IMR-90 (cell line): Measurements from ENCODE around the gene SLITRK2. TPM values are rescaled to one million over a fixed set of nuclear protein-coding genes. Genes with fewer than 3 reads are reported as not detected.

Experiments used
- ATAC-seq: fragments of 200-7000 bp; cut with Tn5 transposase; 2 replicates; pipeline ENCODE4 v1.9.1; 2020; ENCODE audit warnings: low read depth, mild to moderate bottlenecking, moderate library complexity
- BruUV-seq: library from RNA; stranded (reverse); fragments of 400-500 nt; replicated peaks from 2 replicates; lab custom pipeline; 2021; lab: Mats Ljungman, UMichigan
- CTCF ChIA-PET: fragments of 300-600 bp; formaldehyde crosslinking; extraction: SDS; loops from one replicate; lab custom pipeline; 2021; ENCODE audit warnings: antibody characterized with exemption; lab: Yijun Ruan, JAX
- POLR2A ChIA-PET: fragments of 300-600 bp; sonication (Branson Sonifier 250); formaldehyde crosslinking; loops from one replicate; lab custom pipeline; 2022; ENCODE audit warnings: antibody characterized with exemption; ENCODE audit not compliant: unreplicated experiment; lab: Charles Lee
- DNase-seq: peaks from one replicate; pipeline ENCODE4 v3.0.0; 2013
- H2AFZ ChIP-seq: replicated peaks from 2 replicates; pipeline ENCODE3; 2013; ENCODE audit warnings: low read length, mild to moderate bottlenecking; ENCODE audit not compliant: poor library complexity
- H2AK5ac ChIP-seq: 2 replicates; pipeline ENCODE4 v1.6.1; 2013; ENCODE audit warnings: low read depth, low read length, inconsistent platforms
- H2AK9ac ChIP-seq: replicated peaks from 2 replicates; pipeline ENCODE3; 2013; ENCODE audit warnings: mild to moderate bottlenecking, low read depth, low read length, moderate library complexity; ENCODE audit not compliant: poor library complexity
- H2BK120ac ChIP-seq: 2 replicates; pipeline ENCODE4 v1.6.1; 2013; ENCODE audit warnings: low read depth, low read length, inconsistent platforms
- H2BK15ac ChIP-seq: 3 replicates; pipeline ENCODE4 v1.6.1; 2013; ENCODE audit warnings: low read depth, low read length, inconsistent platforms
- H2BK20ac ChIP-seq: 2 replicates; pipeline ENCODE4 v1.6.1; 2013; ENCODE audit warnings: low read depth, mild to moderate bottlenecking, inconsistent platforms, low read length, moderate library complexity
- H2BK5ac ChIP-seq: 2 replicates; pipeline ENCODE4 v1.6.1; 2013; ENCODE audit warnings: mild to moderate bottlenecking, low read depth, low read length, inconsistent platforms; ENCODE audit not compliant: poor library complexity, severe bottlenecking
- H3K14ac ChIP-seq: replicated peaks from 2 replicates; pipeline ENCODE4 v1.6.1; 2013; ENCODE audit warnings: low read depth, low read length, inconsistent platforms
- H3K18ac ChIP-seq: 2 replicates; pipeline ENCODE4 v1.6.1; 2013; ENCODE audit warnings: low read depth, low read length, control low read depth
- H3K23ac ChIP-seq: 2 replicates; pipeline ENCODE4 v1.6.1; 2013; ENCODE audit warnings: low read depth, low read length, inconsistent platforms
- H3K27ac ChIP-seq: 2 replicates; pipeline ENCODE4 v1.5.1; 2013; ENCODE audit warnings: mild to moderate bottlenecking, control low read depth, low read length; ENCODE audit not compliant: insufficient read depth
- H3K27me3 ChIP-seq: 2 replicates; pipeline ENCODE4 v1.6.1; 2013; ENCODE audit warnings: low read length; ENCODE audit not compliant: control insufficient read depth, insufficient read depth
- H3K36me3 ChIP-seq: 2 replicates; pipeline ENCODE4 v1.6.1; 2013; ENCODE audit warnings: low read length, mixed read lengths; ENCODE audit not compliant: control insufficient read depth, insufficient read depth
- H3K4ac ChIP-seq: 2 replicates; pipeline ENCODE4 v1.6.1; 2013; ENCODE audit warnings: low read depth, low read length, inconsistent platforms
- H3K4me1 ChIP-seq: 2 replicates; pipeline ENCODE4 v1.6.1; 2013; ENCODE audit warnings: low read length, mixed read lengths; ENCODE audit not compliant: control insufficient read depth, insufficient read depth
- H3K4me2 ChIP-seq: 2 replicates; pipeline ENCODE4 v1.6.1; 2013; ENCODE audit warnings: low read depth, mild to moderate bottlenecking, control low read depth, low read length, moderate library complexity
- H3K4me3 ChIP-seq: 2 replicates; pipeline ENCODE4 v1.5.1; 2013; ENCODE audit warnings: low read depth, mild to moderate bottlenecking, control low read depth, low read length, moderate library complexity; ENCODE audit not compliant: insufficient read depth
- H3K56ac ChIP-seq: 2 replicates; pipeline ENCODE4 v1.6.1; 2013; ENCODE audit warnings: low read length, inconsistent platforms; ENCODE audit not compliant: insufficient read depth; ENCODE audit errors: extremely low read depth
- H3K79me1 ChIP-seq, 2 experiments: 2 replicates each; pipeline ENCODE4 v1.6.1; 2013; ENCODE audit warnings: low read length in 2 of 2, inconsistent platforms in 1 of 2, low read depth in 1 of 2
- H3K9ac ChIP-seq: 2 replicates; pipeline ENCODE4 v1.6.1; 2013; ENCODE audit warnings: low read depth, low read length, control low read depth
- H3K9me1 ChIP-seq: 2 replicates; pipeline ENCODE4 v1.6.1; 2013; ENCODE audit warnings: low read length, inconsistent platforms; ENCODE audit not compliant: insufficient read depth
- H3K9me3 ChIP-seq: 2 replicates; pipeline ENCODE4 v1.6.1; 2013; ENCODE audit warnings: low read length; ENCODE audit not compliant: control insufficient read depth, insufficient read depth
- H4K20me1 ChIP-seq: 2 replicates; pipeline ENCODE4 v1.6.1; 2013; ENCODE audit warnings: low read length, inconsistent platforms; ENCODE audit not compliant: insufficient read depth
- H4K5ac ChIP-seq: 2 replicates; pipeline ENCODE4 v1.6.1; 2013; ENCODE audit warnings: mild to moderate bottlenecking, low read depth, low read length, control low read depth
- H4K8ac ChIP-seq, 2 experiments: 2 replicates each; pipeline ENCODE4 v1.6.1; 2013; ENCODE audit warnings: low read depth in 2 of 2, low read length in 2 of 2, control low read depth in 1 of 2, inconsistent platforms in 1 of 2
- H4K91ac ChIP-seq: 2 replicates; pipeline ENCODE4 v1.6.1; 2013; ENCODE audit warnings: low read depth, low read length, inconsistent platforms; ENCODE audit not compliant: insufficient read depth
- MAFK ChIP-seq: IDR thresholded peaks from 2 replicates; pipeline ENCODE4 v1.6.1; 2012; ENCODE audit warnings: low read depth, low read length, improper control_type of control experiment
- USF2 ChIP-seq: fragments of 150-350 bp; IDR thresholded peaks from 2 replicates; pipeline ENCODE4 v1.6.1; 2017; ENCODE audit warnings: mild to moderate bottlenecking, antibody characterized with exemption, low read length, low read depth
- WGBS, 2 experiments: methylation state at CpG; one replicate each; pipeline versions ENCODE4 v1.1.5 to v1.1.7; 2013; ENCODE audit warnings: missing lambda C conversion rate in 2 of 2; ENCODE audit not compliant: insufficient read length in 1 of 2; ENCODE audit errors: extremely low coverage in 2 of 2; 5-methylcytosine and 5-hydroxymethylcytosine counted together
- dilution Hi-C: fragments of 300-500 bp; cut with HindIII; formaldehyde crosslinking; loops from one replicate; pipeline ENCODE4 v1.14.3; 2018; ENCODE audit warnings: low sequenced_read_pairs; ENCODE audit not compliant: unreplicated experiment
- in situ Hi-C: fragments of 300-500 bp; cut with MboI; formaldehyde crosslinking; loops from 3 replicates; pipeline ENCODE4 v1.14.3; 2019; ENCODE audit warnings: low sequenced_read_pairs, inconsistent platforms, mixed read lengths
- intact Hi-C: fragments of 100-400 bp; cut with micrococcal nuclease; formaldehyde crosslinking; loops from 2 replicates; pipeline ENCODE4 v1.10.0; 2022
- polyA plus RNA-seq, 3 experiments: library from polyadenylated mRNA; depleted of rRNA; stranded (reverse); fragments of >200 nt; gene quantifications; 2 replicates each; pipeline ENCODE4 v1.2.3, GENCODE V29; 2012; ENCODE audit warnings: low replicate concordance in 1 of 3
- total RNA-seq: library from RNA; depleted of rRNA; stranded (reverse); fragments of >200 nt; gene quantifications from 2 replicates; pipeline ENCODE4 v1.2.3, GENCODE V29; 2012

The SLITRK2 gene
- total and polyA plus RNA-seq, 2 of the 4 experiments (the other 2 are of a cell fraction) = not detected

GRCh38 chrX:145813081-145813480, 4.5 kb upstream of the SLITRK2 start:
- POLR2A ChIA-PET = no interaction called here
- H2AK5ac ChIP-seq = no peak overlapping the region
- WGBS, 2 experiments = 13% methylated on average over 1 of the region's 1 CpG; no CpG with 5 or more reads in 1 of the 2 experiments

More at GRCh38 chrX:145813081-145813480, 4.5 kb upstream of the SLITRK2 start:
- no peak overlapping the region for H3K56ac ChIP-seq
- DNase-seq = no peak
- in situ Hi-C loops (no loop called here), dilution Hi-C loops (no loop called here), intact Hi-C loops (no loop called here)
- H4K20me1 ChIP-seq = no peaks in the 10 kb centered on the region
- H2BK120ac ChIP-seq = no peak overlapping the region
- CTCF ChIA-PET = no interaction called here
- H2BK20ac ChIP-seq = no peak overlapping the region
- TF ChIP-seq MAFK (peak; percentile 53; the same call in 1 of the 2 replicates), USF2 (no peak)
- no peak overlapping the region for H3K4me3 ChIP-seq
- no peak overlapping the region for H3K18ac ChIP-seq
- H2AK9ac ChIP-seq = no peak overlapping the region
- H2AFZ ChIP-seq = no peak overlapping the region
- H3K9ac ChIP-seq = no peak overlapping the region
- H3K9me3 ChIP-seq = no peaks in the 10 kb centered on the region
- H2BK15ac ChIP-seq = no peak overlapping the region
- BruUV-seq = no TSS peak
- H4K91ac ChIP-seq = no peak overlapping the region
- no peak overlapping the region for H2BK5ac ChIP-seq
- H3K9me1 ChIP-seq = no peaks in the 10 kb centered on the region
- no peaks in the 10 kb centered on the region for H3K4me1 ChIP-seq
- H3K27ac ChIP-seq = no peak overlapping the region
- no peak overlapping the region for H4K5ac ChIP-seq
- ATAC-seq = no peak
- H3K36me3 ChIP-seq = no peaks in the 10 kb centered on the region
- no peak overlapping the region for H4K8ac ChIP-seq
- H3K4ac ChIP-seq = no peak overlapping the region
- H3K14ac ChIP-seq = no peak overlapping the region
- no peaks in the 10 kb centered on the region for H3K79me1 ChIP-seq
- H3K4me2 ChIP-seq = no peak overlapping the region
- no peak overlapping the region for H3K23ac ChIP-seq
- no peaks in the 10 kb centered on the region for H3K27me3 ChIP-seq
